Measurements from ENCODE around the gene CKMT2.

The CKMT2 gene

GRCh38 chr5:81310402-81311063 is 77.4 kb downstream of the CKMT2 start:
- WGBS (ENCODE audit: insufficient coverage): no CpG with 5 or more reads among the region's 1 CpG
- ChIA-PET CTCF (interaction anchor here (1.4 to 1.7 kb wide), 2 partner anchors 9 to 12 kb away, joined by 3 to 5 read pairs; no protein-coding TSS in a partner anchor), POLR2A (no interaction called here)
- Histone ChIP-seq H3K27me3 (replicated peaks in 2 of 5; ENCODE audit: control insufficient read depth in 4 of 5, insufficient read depth in 5 of 5, low read length in 4 of 5) (no peaks in the 10 kb centered on the region), H3K36me3 (ENCODE audit: control insufficient read depth in 4 of 4, insufficient read depth in 4 of 4, low read length in 3 of 4) (peaks cover 5 to 31% (median 22%) of the 10 kb centered on the region in 4 experiments), H3K27ac (ENCODE audit: insufficient read depth in 1 of 2, low read depth in 1 of 2, low read length in 2 of 2, poor library complexity in 1 of 2, severe bottlenecking in 2 of 2) (no peak overlapping the region), H3K9me3 (ENCODE audit: control extremely low read depth in 1 of 5, control insufficient read depth in 4 of 5, insufficient read depth in 2 of 5, low read depth in 1 of 5, low read length in 4 of 5) (no peaks in the 10 kb centered on the region), H3K4me1 (ENCODE audit: control extremely low read depth in 1 of 4, control insufficient read depth in 4 of 4, insufficient read depth in 4 of 4, low read length in 3 of 4) (no peaks in the 10 kb centered on the region), H3K4me3 (ENCODE audit: control insufficient read depth in 1 of 7, extremely low read depth in 1 of 7, insufficient read depth in 4 of 7, low read depth in 2 of 7, low read length in 6 of 7) (no peak overlapping the region)
- DNase-seq: no peak

GRCh38 chr5:81313278-81313677 is 80.2 kb downstream of the CKMT2 start:
- Histone ChIP-seq H3K4me1 (ENCODE audit: control extremely low read depth in 1 of 4, control insufficient read depth in 4 of 4, insufficient read depth in 4 of 4, low read length in 3 of 4) (no peaks in the 10 kb centered on the region), H3K36me3 (ENCODE audit: control insufficient read depth in 4 of 4, insufficient read depth in 4 of 4, low read length in 3 of 4) (peaks cover 5 to 28% (median 21%) of the 10 kb centered on the region in 4 experiments), H3K27me3 (replicated peaks in 2 of 5; ENCODE audit: control insufficient read depth in 4 of 5, insufficient read depth in 5 of 5, low read length in 4 of 5) (no peaks in the 10 kb centered on the region), H3K4me3 (ENCODE audit: control insufficient read depth in 1 of 7, extremely low read depth in 1 of 7, insufficient read depth in 4 of 7, low read depth in 2 of 7, low read length in 6 of 7) (no peak overlapping the region), H3K9me3 (ENCODE audit: control extremely low read depth in 1 of 5, control insufficient read depth in 4 of 5, insufficient read depth in 2 of 5, low read depth in 1 of 5, low read length in 4 of 5) (no peaks in the 10 kb centered on the region), H3K27ac (ENCODE audit: insufficient read depth in 1 of 2, low read depth in 1 of 2, low read length in 2 of 2, poor library complexity in 1 of 2, severe bottlenecking in 2 of 2) (no peak overlapping the region)
- no peak for DNase-seq
- ChIA-PET POLR2A (no interaction called here), CTCF (interaction anchor here (1.0 kb wide), 1 partner anchor 12 kb away, joined by 3 read pairs; the partner anchor contains the start of gene ZCCHC9)

- Histone ChIP-seq H3K9me3 (ENCODE audit: control extremely low read depth in 1 of 5, control insufficient read depth in 4 of 5, insufficient read depth in 2 of 5, low read depth in 1 of 5, low read length in 4 of 5) (no peaks in the 10 kb centered on the region), H3K36me3 (ENCODE audit: control insufficient read depth in 4 of 4, insufficient read depth in 4 of 4, low read length in 3 of 4) (peaks cover 5 to 26% (median 21%) of the 10 kb centered on the region in 4 experiments), H3K4me1 (ENCODE audit: control extremely low read depth in 1 of 4, control insufficient read depth in 4 of 4, insufficient read depth in 4 of 4, low read length in 3 of 4) (no peaks in the 10 kb centered on the region), H3K27me3 (replicated peaks in 2 of 5; ENCODE audit: control insufficient read depth in 4 of 5, insufficient read depth in 5 of 5, low read length in 4 of 5) (no peaks in the 10 kb centered on the region), H3K4me3 (ENCODE audit: control insufficient read depth in 1 of 7, extremely low read depth in 1 of 7, insufficient read depth in 4 of 7, low read depth in 2 of 7, low read length in 6 of 7) (no peak overlapping the region), H3K27ac (ENCODE audit: insufficient read depth in 1 of 2, low read depth in 1 of 2, low read length in 2 of 2, poor library complexity in 1 of 2, severe bottlenecking in 2 of 2) (no peak overlapping the region)
- no peak for DNase-seq
- POLR2A ChIA-PET: no interaction called here
- 96% methylated on average over 3 of the region's 3 CpGs for WGBS (ENCODE audit: insufficient coverage)
- CTCF ChIA-PET: interaction anchor here (1.0 to 1.3 kb wide), 2 partner anchors 12 to 14 kb away, joined by 3 read pairs; partner anchors contain the start of gene ZCCHC9
These were observed 80.6 kb downstream of the CKMT2 start for GRCh38 chr5:81313686-81314085.

GRCh38 chr5:81314581-81314980 is 81.5 kb downstream of the CKMT2 start:
- ChIA-PET POLR2A (interaction anchor here (0.6 kb wide), 1 partner anchor 86 kb away, joined by 5 read pairs; no protein-coding TSS in a partner anchor), CTCF (interaction anchor here (1.3 to 1.5 kb wide), 2 partner anchors 12 to 15 kb away, joined by 3 to 4 read pairs; no protein-coding TSS in a partner anchor)
- H3K36me3 ChIP-seq (ENCODE audit: control insufficient read depth in 4 of 4, insufficient read depth in 4 of 4, low read length in 3 of 4): peaks cover 5 to 24% (median 18%) of the 10 kb centered on the region in 4 experiments
- H3K4me1 ChIP-seq (ENCODE audit: control extremely low read depth in 1 of 4, control insufficient read depth in 4 of 4, insufficient read depth in 4 of 4, low read length in 3 of 4): no peaks in the 10 kb centered on the region
- H3K4me3 ChIP-seq (ENCODE audit: control insufficient read depth in 1 of 7, extremely low read depth in 1 of 7, insufficient read depth in 4 of 7, low read depth in 2 of 7, low read length in 6 of 7): no peak overlapping the region
- 100% methylated on average over 3 of the region's 3 CpGs for WGBS (ENCODE audit: insufficient coverage)
- H3K27ac ChIP-seq (ENCODE audit: insufficient read depth in 1 of 2, low read depth in 1 of 2, low read length in 2 of 2, poor library complexity in 1 of 2, severe bottlenecking in 2 of 2): no peak overlapping the region
- DNase-seq: no peak
- no peaks in the 10 kb centered on the region for H3K27me3 ChIP-seq (replicated peaks in 2 of 5; ENCODE audit: control insufficient read depth in 4 of 5, insufficient read depth in 5 of 5, low read length in 4 of 5)
- no peaks in the 10 kb centered on the region for H3K9me3 ChIP-seq (ENCODE audit: control extremely low read depth in 1 of 5, control insufficient read depth in 4 of 5, insufficient read depth in 2 of 5, low read depth in 1 of 5, low read length in 4 of 5)

- DNase-seq: no peak
- Histone ChIP-seq H3K27me3 (replicated peaks in 2 of 5; ENCODE audit: control insufficient read depth in 4 of 5, insufficient read depth in 5 of 5, low read length in 4 of 5) (no peaks in the 10 kb centered on the region), H3K27ac (ENCODE audit: insufficient read depth in 1 of 2, low read depth in 1 of 2, low read length in 2 of 2, poor library complexity in 1 of 2, severe bottlenecking in 2 of 2) (no peak overlapping the region), H3K36me3 (ENCODE audit: control insufficient read depth in 4 of 4, insufficient read depth in 4 of 4, low read length in 3 of 4) (peaks cover 5 to 22% (median 18%) of the 10 kb centered on the region in 4 experiments), H3K4me1 (ENCODE audit: control extremely low read depth in 1 of 4, control insufficient read depth in 4 of 4, insufficient read depth in 4 of 4, low read length in 3 of 4) (no peaks in the 10 kb centered on the region), H3K4me3 (ENCODE audit: control insufficient read depth in 1 of 7, extremely low read depth in 1 of 7, insufficient read depth in 4 of 7, low read depth in 2 of 7, low read length in 6 of 7) (no peak overlapping the region), H3K9me3 (ENCODE audit: control extremely low read depth in 1 of 5, control insufficient read depth in 4 of 5, insufficient read depth in 2 of 5, low read depth in 1 of 5, low read length in 4 of 5) (no peaks in the 10 kb centered on the region)
- WGBS (ENCODE audit: insufficient coverage): no CpG with 5 or more reads among the region's 1 CpG
- CTCF ChIA-PET: interaction anchor here (1.5 kb wide), 1 partner anchor 13 kb away, joined by 4 read pairs; no protein-coding TSS in a partner anchor
- POLR2A ChIA-PET: no interaction called here
These were observed 82.2 kb downstream of the CKMT2 start for GRCh38 chr5:81315336-81315735.

GRCh38 chr5:81315830-81316229 is 82.7 kb downstream of the CKMT2 start:
- DNase-seq: no peak
- ChIA-PET POLR2A (no interaction called here), CTCF (interaction anchor here (1.5 kb wide), 1 partner anchor 13 kb away, joined by 4 read pairs; no protein-coding TSS in a partner anchor)
- Histone ChIP-seq H3K4me1 (ENCODE audit: control extremely low read depth in 1 of 4, control insufficient read depth in 4 of 4, insufficient read depth in 4 of 4, low read length in 3 of 4) (no peaks in the 10 kb centered on the region), H3K4me3 (ENCODE audit: control insufficient read depth in 1 of 7, extremely low read depth in 1 of 7, insufficient read depth in 4 of 7, low read depth in 2 of 7, low read length in 6 of 7) (no peak overlapping the region), H3K27me3 (replicated peaks in 2 of 5; ENCODE audit: control insufficient read depth in 4 of 5, insufficient read depth in 5 of 5, low read length in 4 of 5) (no peaks in the 10 kb centered on the region), H3K9me3 (ENCODE audit: control extremely low read depth in 1 of 5, control insufficient read depth in 4 of 5, insufficient read depth in 2 of 5, low read depth in 1 of 5, low read length in 4 of 5) (no peaks in the 10 kb centered on the region), H3K36me3 (ENCODE audit: control insufficient read depth in 4 of 4, insufficient read depth in 4 of 4, low read length in 3 of 4) (peaks cover 2 to 21% (median 16%) of the 10 kb centered on the region in 4 experiments), H3K27ac (ENCODE audit: insufficient read depth in 1 of 2, low read depth in 1 of 2, low read length in 2 of 2, poor library complexity in 1 of 2, severe bottlenecking in 2 of 2) (no peak overlapping the region)
- 86% methylated on average over 1 of the region's 4 CpGs for WGBS (ENCODE audit: insufficient coverage)
